Caco-2 (cell line): Measurements from ENCODE around the gene TRIM72. TPM values are rescaled to one million over a fixed set of nuclear protein-coding genes. Genes with fewer than 3 reads are reported as not detected.
A peak's percentile ranks its signal among the peaks of the same experiment; 100 is the strongest.

ENCODE experiments used
- BruUV-seq: library from RNA; stranded (reverse); fragments of 400-500 nt; replicated peaks from 2 replicates; lab custom pipeline; 2021; lab: Mats Ljungman, UMichigan
- CTCF ChIA-PET: fragments of 300-600 bp; sonication (Branson Sonifier 250); formaldehyde crosslinking; loops from one replicate; lab custom pipeline; 2022; ENCODE audit warnings: antibody characterized with exemption; lab: Charles Lee
- POLR2A ChIA-PET: fragments of 300-600 bp; sonication (Branson Sonifier 250); formaldehyde crosslinking; loops from one replicate; lab custom pipeline; 2022; ENCODE audit warnings: antibody characterized with exemption; lab: Charles Lee
- DNase-seq, 2 experiments: peaks; one replicate each; pipeline versions ENCODE4 v3.0.0 to v3.0.0-alpha.2; 2020 to 2022
- H3K27me3 ChIP-seq: replicated peaks from 2 replicates; pipeline ENCODE4 v1.6.0; 2011; ENCODE audit warnings: low read length; ENCODE audit not compliant: control insufficient read depth, insufficient read depth
- H3K36me3 ChIP-seq: 2 replicates; pipeline ENCODE4 v1.5.1; 2011; ENCODE audit warnings: low read length; ENCODE audit not compliant: control insufficient read depth, insufficient read depth
- H3K4me1 ChIP-seq: fragments of 250-450 bp; sonication (Bioruptor Pico); 2 replicates; pipeline ENCODE4 v1.5.1; 2020; ENCODE audit warnings: mild to moderate bottlenecking
- H3K4me3 ChIP-seq: 2 replicates; pipeline ENCODE4 v1.5.1; 2011; ENCODE audit warnings: low read depth, mild to moderate bottlenecking, control low read depth, low read length
- H3K9me3 ChIP-seq: fragments of 250-450 bp; sonication (Bioruptor Pico); 2 replicates; pipeline ENCODE4 v1.5.1; 2020; ENCODE audit warnings: mild to moderate bottlenecking, moderate library complexity
- H3K27ac Mint-ChIP-seq: one replicate; pipeline ENCODE4 v1.8.0; 2022; ENCODE audit warnings: mixed read lengths; ENCODE audit not compliant: unreplicated experiment
- H3K27me3 Mint-ChIP-seq: one replicate; pipeline ENCODE4 v1.8.0; 2022; ENCODE audit warnings: mixed read lengths; ENCODE audit not compliant: insufficient read depth, unreplicated experiment
- H3K36me3 Mint-ChIP-seq: one replicate; pipeline ENCODE4 v1.8.0; 2022; ENCODE audit warnings: mild to moderate bottlenecking, mixed read lengths; ENCODE audit not compliant: insufficient read depth, unreplicated experiment
- H3K4me1 Mint-ChIP-seq: one replicate; pipeline ENCODE4 v1.8.0; 2022; ENCODE audit warnings: low read depth, mixed read lengths; ENCODE audit not compliant: unreplicated experiment
- H3K4me3 Mint-ChIP-seq: one replicate; pipeline ENCODE4 v1.8.0; 2022; ENCODE audit warnings: mild to moderate bottlenecking, moderate library complexity, mixed read lengths; ENCODE audit not compliant: unreplicated experiment
- H3K9me3 Mint-ChIP-seq: one replicate; pipeline ENCODE4 v1.8.0; 2022; ENCODE audit warnings: mixed read lengths; ENCODE audit not compliant: unreplicated experiment
- intact Hi-C: fragments of 100-400 bp; cut with micrococcal nuclease; formaldehyde crosslinking; loops from one replicate; pipeline ENCODE4 v1.10.0; 2022; ENCODE audit not compliant: unreplicated experiment
- total RNA-seq: library from RNA; stranded (reverse); gene quantifications from 2 replicates; pipeline ENCODE4 v1.2.3, GENCODE V29; 2022
- TF ChIP-seq, protein P1 (sequence below), 2 experiments: fragments of 200-600 bp in 1 of 2; IDR thresholded peaks; 1 replicate in 1 of 2; 2 replicates in 1 of 2; pipeline versions ENCODE4 v1.5.1 to v1.8.0; 2011 to 2022; ENCODE audit warnings: antibody characterized with exemption in 1 of 2, control low read depth in 1 of 2, inconsistent platforms in 1 of 2, low read depth in 1 of 2, low read length in 1 of 2, mild to moderate bottlenecking in 1 of 2, moderate library complexity in 1 of 2; ENCODE audit not compliant: insufficient read depth in 1 of 2, severe bottlenecking in 1 of 2, unreplicated experiment in 1 of 2

The TRIM72 gene
- total RNA-seq, 1 experiment from 2014 or later = 0.07 TPM

DNA sequence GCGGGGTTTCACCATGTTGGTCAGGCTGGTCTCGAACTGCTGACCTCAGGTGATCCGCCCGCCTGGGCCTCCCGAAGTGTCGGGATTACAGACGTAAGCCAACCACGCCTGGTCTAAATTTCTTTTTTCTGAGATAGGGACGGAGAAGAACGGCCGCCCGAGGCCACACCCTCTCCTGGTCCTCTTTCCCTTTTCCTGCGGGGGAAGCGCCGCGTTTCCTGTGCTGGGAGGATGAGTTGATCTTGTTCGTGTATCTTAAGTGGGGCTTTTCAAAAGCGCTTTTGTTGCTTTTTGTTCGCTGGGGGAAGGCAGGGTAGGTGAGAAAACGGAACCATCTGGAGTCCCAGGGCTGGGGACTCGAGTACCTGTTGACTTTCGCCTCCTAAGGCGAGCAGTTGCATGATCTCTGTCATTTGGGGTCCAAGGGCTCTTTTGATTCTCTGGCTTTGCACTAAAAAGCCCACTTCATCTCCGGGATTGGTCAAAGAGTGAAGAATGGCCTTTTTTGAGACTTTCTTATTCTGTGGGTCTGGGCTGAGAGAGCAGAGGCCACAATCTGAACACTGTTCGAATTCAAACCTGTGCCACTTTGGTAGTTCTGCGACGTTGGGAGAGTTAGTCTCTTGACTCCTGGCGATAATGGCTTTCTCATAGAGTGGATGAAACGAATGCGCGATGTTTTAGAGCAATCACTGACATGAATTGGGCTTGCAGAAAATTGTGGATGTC is 32.7 kb upstream of the TRIM72 start:
- TSS peak; percentile 35 for BruUV-seq
- Mint-ChIP-seq H3K27ac (peak overlapping the region; percentile 100), H3K27me3 (no peaks in the 10 kb centered on the region), H3K4me1 (peaks cover 11% of the 10 kb centered on the region), H3K36me3 (peaks cover 72% of the 10 kb centered on the region), H3K4me3 (peak overlapping the region; percentile 97), H3K9me3 (no peaks in the 10 kb centered on the region)
- Histone ChIP-seq H3K27me3 (no peaks in the 10 kb centered on the region), H3K9me3 (no peaks in the 10 kb centered on the region), H3K36me3 (peaks cover 2% of the 10 kb centered on the region), H3K4me3 (peak overlapping the region; percentile 95), H3K4me1 (no peaks in the 10 kb centered on the region)
- TF ChIP-seq, protein P1, sequence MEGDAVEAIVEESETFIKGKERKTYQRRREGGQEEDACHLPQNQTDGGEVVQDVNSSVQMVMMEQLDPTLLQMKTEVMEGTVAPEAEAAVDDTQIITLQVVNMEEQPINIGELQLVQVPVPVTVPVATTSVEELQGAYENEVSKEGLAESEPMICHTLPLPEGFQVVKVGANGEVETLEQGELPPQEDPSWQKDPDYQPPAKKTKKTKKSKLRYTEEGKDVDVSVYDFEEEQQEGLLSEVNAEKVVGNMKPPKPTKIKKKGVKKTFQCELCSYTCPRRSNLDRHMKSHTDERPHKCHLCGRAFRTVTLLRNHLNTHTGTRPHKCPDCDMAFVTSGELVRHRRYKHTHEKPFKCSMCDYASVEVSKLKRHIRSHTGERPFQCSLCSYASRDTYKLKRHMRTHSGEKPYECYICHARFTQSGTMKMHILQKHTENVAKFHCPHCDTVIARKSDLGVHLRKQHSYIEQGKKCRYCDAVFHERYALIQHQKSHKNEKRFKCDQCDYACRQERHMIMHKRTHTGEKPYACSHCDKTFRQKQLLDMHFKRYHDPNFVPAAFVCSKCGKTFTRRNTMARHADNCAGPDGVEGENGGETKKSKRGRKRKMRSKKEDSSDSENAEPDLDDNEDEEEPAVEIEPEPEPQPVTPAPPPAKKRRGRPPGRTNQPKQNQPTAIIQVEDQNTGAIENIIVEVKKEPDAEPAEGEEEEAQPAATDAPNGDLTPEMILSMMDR (IDR thresholded peaks at IDR 0.05; ENCODE audit: insufficient read depth in 1 of 2, low read depth in 1 of 2, low read length in 1 of 2, severe bottlenecking in 1 of 2, unreplicated experiment in 1 of 2) = no peak
- CTCF ChIA-PET = no interaction called here
- intact Hi-C loops = no loop called here
- POLR2A ChIA-PET = interaction anchor here (0.6 to 2.1 kb wide), 4 partner anchors 39 to 178 kb away, joined by 5 to 37 read pairs (median 18); partner anchors contain the start of genes KAT8, ZNF646 and ZNF668
- peak in 1 of 2 experiments; percentile 30 for DNase-seq

DNA sequence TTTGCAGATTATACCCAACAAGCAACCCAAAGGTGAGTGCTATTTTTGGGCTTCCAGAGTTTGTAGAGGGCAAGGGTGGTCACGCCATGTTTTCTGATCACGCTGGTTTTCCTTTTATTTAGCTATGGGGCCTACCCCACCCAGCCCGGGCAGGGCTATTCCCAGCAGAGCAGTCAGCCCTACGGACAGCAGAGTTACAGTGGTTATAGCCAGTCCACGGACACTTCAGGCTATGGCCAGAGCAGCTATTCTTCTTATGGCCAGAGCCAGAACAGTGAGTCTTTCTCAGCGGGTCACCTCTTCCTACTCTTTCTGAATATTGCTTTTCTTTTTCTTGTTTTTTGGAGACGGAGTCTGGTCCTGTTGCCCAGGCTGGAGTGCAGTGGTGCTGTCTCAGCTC is 31.5 kb upstream of the TRIM72 start:
- no TSS peak for BruUV-seq
- H3K4me1 ChIP-seq = no peaks in the 10 kb centered on the region
- Mint-ChIP-seq H3K27me3 (no peaks in the 10 kb centered on the region), H3K4me3 (peak overlapping the region; percentile 97), H3K36me3 (peaks cover 83% of the 10 kb centered on the region), H3K4me1 (peaks cover 13% of the 10 kb centered on the region), H3K9me3 (no peaks in the 10 kb centered on the region), H3K27ac (no peak overlapping the region)
- DNase-seq = no peak
- no peaks in the 10 kb centered on the region for H3K27me3 ChIP-seq
- no peak overlapping the region for H3K4me3 ChIP-seq
- peaks cover 2% of the 10 kb centered on the region for H3K36me3 ChIP-seq
- intact Hi-C loops = no loop called here
- TF ChIP-seq, protein P1 (IDR thresholded peaks at IDR 0.05; ENCODE audit: insufficient read depth in 1 of 2, low read depth in 1 of 2, low read length in 1 of 2, severe bottlenecking in 1 of 2, unreplicated experiment in 1 of 2) = no peak
- ChIA-PET CTCF (no interaction called here), POLR2A (no interaction called here)
- H3K9me3 ChIP-seq = no peaks in the 10 kb centered on the region

DNA sequence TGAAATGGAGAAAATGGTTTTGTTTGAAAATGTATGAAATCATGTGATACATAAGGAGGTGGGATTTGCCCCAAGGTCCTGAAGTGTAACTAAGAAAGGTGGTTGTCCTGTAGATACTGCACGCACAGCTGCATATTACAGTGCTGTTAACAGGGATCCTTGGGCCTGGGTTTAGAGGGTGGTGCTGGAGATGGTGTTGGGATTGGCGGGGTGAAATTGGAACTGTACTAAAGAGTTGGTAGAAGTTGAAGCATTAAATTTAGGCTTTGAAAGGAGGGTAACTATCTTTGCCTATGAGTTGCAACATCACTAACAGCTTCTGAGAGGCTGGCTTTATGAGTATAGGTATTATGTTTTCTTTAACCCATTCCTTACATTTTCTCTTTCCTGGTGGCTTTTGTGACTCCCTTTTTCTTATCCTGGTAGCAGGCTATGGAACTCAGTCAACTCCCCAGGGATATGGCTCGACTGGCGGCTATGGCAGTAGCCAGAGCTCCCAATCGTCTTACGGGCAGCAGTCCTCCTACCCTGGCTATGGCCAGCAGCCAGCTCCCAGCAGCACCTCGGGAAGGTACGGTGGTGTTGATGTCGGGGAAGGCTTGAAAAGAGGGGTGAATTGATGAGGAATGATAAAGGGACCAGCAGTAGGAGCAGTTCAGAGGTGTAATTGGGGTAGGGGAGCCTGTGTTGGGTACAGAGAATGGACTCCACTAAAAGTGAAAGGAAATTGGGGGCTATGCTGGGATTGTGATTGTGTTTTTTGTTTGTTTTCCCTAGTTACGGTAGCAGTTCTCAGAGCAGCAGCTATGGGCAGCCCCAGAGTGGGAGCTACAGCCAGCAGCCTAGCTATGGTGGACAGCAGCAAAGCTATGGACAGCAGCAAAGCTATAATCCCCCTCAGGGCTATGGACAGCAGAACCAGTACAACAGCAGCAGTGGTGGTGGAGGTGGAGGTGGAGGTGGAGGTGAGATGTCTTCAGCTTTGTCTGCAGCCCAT is 30.2 kb upstream of the TRIM72 start:
- no peak for DNase-seq
- CTCF ChIA-PET = interaction anchor here (1.2 kb wide), 1 partner anchor 42 kb away, joined by 7 read pairs; no protein-coding TSS in a partner anchor
- Histone ChIP-seq H3K27me3 (no peaks in the 10 kb centered on the region), H3K4me1 (no peaks in the 10 kb centered on the region), H3K36me3 (peaks cover 5% of the 10 kb centered on the region), H3K9me3 (no peaks in the 10 kb centered on the region), H3K4me3 (no peak overlapping the region)
- H3K27ac Mint-ChIP-seq = peak overlapping the region; percentile 69
- no peaks in the 10 kb centered on the region for H3K27me3 Mint-ChIP-seq
- no TSS peak for BruUV-seq
- peaks cover 13% of the 10 kb centered on the region for H3K4me1 Mint-ChIP-seq
- TF ChIP-seq, protein P1 (IDR thresholded peaks at IDR 0.05; ENCODE audit: insufficient read depth in 1 of 2, low read depth in 1 of 2, low read length in 1 of 2, severe bottlenecking in 1 of 2, unreplicated experiment in 1 of 2) = no peak
- intact Hi-C loops = no loop called here
- peaks cover 97% of the 10 kb centered on the region for H3K36me3 Mint-ChIP-seq
- H3K9me3 Mint-ChIP-seq = no peaks in the 10 kb centered on the region
- POLR2A ChIA-PET = no interaction called here
- peak overlapping the region; percentile 20 for H3K4me3 Mint-ChIP-seq
